Measurements from ENCODE around the gene PHIP. TPM values are rescaled to one million over a fixed set of nuclear protein-coding genes. Genes with fewer than 3 reads are reported as not detected.
A peak's percentile ranks its signal among the peaks of the same experiment; 100 is the strongest.

Gene PHIP
- total and polyA plus RNA-seq, 9 of the 15 experiments (the other 6 are each of a cell fraction or from before 2014, with no cell fraction given) = 8.1 to 36.3 (median 16.5) TPM

DNA sequence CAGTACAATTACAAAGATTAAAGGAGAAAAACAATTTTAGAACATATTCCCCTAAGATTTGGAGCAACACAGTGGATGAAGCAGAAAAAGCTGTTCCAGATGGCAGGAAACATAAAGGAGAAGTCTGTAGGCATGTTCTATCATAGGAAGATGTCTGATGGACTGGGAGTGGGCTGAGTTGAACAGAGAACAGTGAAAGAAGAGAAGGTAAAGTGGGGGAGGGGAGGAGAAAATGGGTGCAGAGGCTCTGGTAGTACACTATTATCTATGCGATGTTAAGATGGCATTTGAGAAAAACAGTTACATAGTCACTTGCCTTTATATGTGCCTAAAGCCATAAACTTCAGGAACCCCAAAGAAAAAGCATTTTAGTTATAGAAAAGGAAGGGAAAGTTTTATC, 4.2 kb upstream of the PHIP start:
- Histone ChIP-seq H3K4me2 (ENCODE audit: insufficient read depth, low read length) (no peak overlapping the region), H3K9me3 (replicated peaks; ENCODE audit: control insufficient read depth, insufficient read depth, low read depth, low read length) (no peaks in the 10 kb centered on the region), H3K27ac (ENCODE audit: extremely low read depth, low read depth, low read length) (no peak overlapping the region), H4K20me1 (replicated peaks; ENCODE audit: control insufficient read depth, insufficient read depth, low read length) (no peaks in the 10 kb centered on the region), H3K79me2 (ENCODE audit: control insufficient read depth, insufficient read depth, low read length) (peaks cover 17% of the 10 kb centered on the region), H3K4me3 (no peak overlapping the region), H3K27me3 (ENCODE audit: control insufficient read depth in 2 of 2, insufficient read depth in 2 of 2, low read length in 2 of 2) (no peaks in the 10 kb centered on the region), H3K9me1 (ENCODE audit: control insufficient read depth, insufficient read depth, low read length) (no peaks in the 10 kb centered on the region), H3K36me3 (ENCODE audit: control insufficient read depth, insufficient read depth, low read length) (no peaks in the 10 kb centered on the region), H2AFZ (ENCODE audit: low read depth, low read length) (no peak overlapping the region), H3K9ac (ENCODE audit: insufficient read depth in 1 of 2, low read depth in 2 of 2, low read length in 2 of 2) (no peak overlapping the region), H3K4me1 (replicated peaks in 1 of 2; ENCODE audit: control insufficient read depth in 2 of 2, insufficient read depth in 2 of 2, low read length in 2 of 2) (peaks cover 0 to 9% of the 10 kb centered on the region in 2 experiments; a peak in 3 of 5 replicates)
- 0% methylated on average over 1 of the region's 1 CpG for WGBS (ENCODE audit: insufficient coverage, low coverage, missing lambda C conversion rate)
- ChIA-PET CTCF (ENCODE audit: low intra/inter-chr PET ratio) (no interaction called here), POLR2A (no interaction called here)
- ATAC-seq = peak; percentile 6; the same call in 1 of the 3 replicates
- BruUV-seq (replicated peaks) = no TSS peak
- peak in 1 of 4 experiments; percentile 38 for DNase-seq (ENCODE audit: extremely low read depth in 1 of 4, low spot score in 3 of 4)
- intact Hi-C loops (cut with micrococcal nuclease) = no loop called here
- no peak for FAIRE-seq
- 0 out of 4 replicates have a peak, but pooled peaks of 1 of the 2 experiments have one; percentile 3 for TF ChIP-seq MNT (conservative IDR thresholded peaks at IDR 0.05)
- no peak for TF ChIP-seq ZNF121 (CRISPR knock-in tag; conservative IDR thresholded peaks at IDR 0.05)
- TF ChIP-seq XRCC5 (IDR thresholded peaks at IDR 0.05; ENCODE audit: low read depth, low read length) = no peak
- TF ChIP-seq KDM2B (CRISPR knock-in tag; IDR thresholded peaks at IDR 0.05) = no peak
- in situ Hi-C loops (cut with MboI) = no loop called here

DNA sequence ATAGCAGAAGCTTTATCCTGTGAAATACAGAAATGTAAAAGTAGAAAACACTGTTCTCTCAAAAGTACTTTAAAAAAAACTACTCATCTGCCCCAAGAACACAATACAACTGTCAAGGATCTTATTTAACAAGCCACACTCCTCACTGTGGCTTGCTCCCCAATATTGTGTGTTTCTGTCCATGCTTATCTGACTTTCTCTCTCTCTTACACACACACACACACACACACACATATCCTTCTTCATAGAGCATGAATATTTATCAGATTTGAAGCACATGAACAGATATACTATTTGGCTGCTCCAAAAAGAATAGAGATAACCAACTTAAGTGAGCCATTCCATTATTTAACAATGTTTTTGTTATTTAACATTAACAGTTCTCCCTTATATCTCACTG, 3.6 kb upstream of the PHIP start:
- ATAC-seq (0 out of 3 replicates have a peak, but pooled peaks have one; percentile 1), FAIRE-seq (no peak), DNase-seq (ENCODE audit: extremely low read depth in 1 of 4, low spot score in 3 of 4) (peak in 1 of 4 experiments; percentile 26)
- no peak overlapping the region for H3K9ac ChIP-seq (ENCODE audit: insufficient read depth in 1 of 2, low read depth in 2 of 2, low read length in 2 of 2)
- intact Hi-C loops (cut with micrococcal nuclease) = no loop called here
- POLR2A ChIA-PET = no interaction called here
- no peaks in the 10 kb centered on the region for H3K9me3 ChIP-seq (replicated peaks; ENCODE audit: control insufficient read depth, insufficient read depth, low read depth, low read length)
- no TSS peak for BruUV-seq (replicated peaks)
- no peaks in the 10 kb centered on the region for H3K9me1 ChIP-seq (ENCODE audit: control insufficient read depth, insufficient read depth, low read length)
- no peak overlapping the region for H3K4me2 ChIP-seq (ENCODE audit: insufficient read depth, low read length)
- peaks cover 0 to 9% of the 10 kb centered on the region in 2 experiments; a peak in 3 of 5 replicates for H3K4me1 ChIP-seq (replicated peaks in 1 of 2; ENCODE audit: control insufficient read depth in 2 of 2, insufficient read depth in 2 of 2, low read length in 2 of 2)
- CTCF ChIA-PET (ENCODE audit: low intra/inter-chr PET ratio) = no interaction called here
- in situ Hi-C loops (cut with MboI) = no loop called here
- no peak overlapping the region for H3K4me3 ChIP-seq
- no peak overlapping the region for H3K27ac ChIP-seq (ENCODE audit: extremely low read depth, low read depth, low read length)
- peaks cover 24% of the 10 kb centered on the region for H3K79me2 ChIP-seq (ENCODE audit: control insufficient read depth, insufficient read depth, low read length)
- no peaks in the 10 kb centered on the region for H3K27me3 ChIP-seq (ENCODE audit: control insufficient read depth in 2 of 2, insufficient read depth in 2 of 2, low read length in 2 of 2)
- H3K36me3 ChIP-seq (ENCODE audit: control insufficient read depth, insufficient read depth, low read length) = no peaks in the 10 kb centered on the region
- no peaks in the 10 kb centered on the region for H4K20me1 ChIP-seq (replicated peaks; ENCODE audit: control insufficient read depth, insufficient read depth, low read length)
- peak overlapping the region; percentile 19; the same call in 1 of the 2 replicates for H2AFZ ChIP-seq (ENCODE audit: low read depth, low read length)
- TF ChIP-seq SMARCA4 (IDR thresholded peaks at IDR 0.05) (peak; percentile 38; the same call in 1 of the 2 replicates), ELK3 (CRISPR knock-in tag; IDR thresholded peaks at IDR 0.05) (no peak), RBM14 (IDR thresholded peaks at IDR 0.05; ENCODE audit: borderline replicate concordance, insufficient read depth, low read depth, low read length) (no peak), L3MBTL2 (IDR thresholded peaks at IDR 0.05) (no peak), ARID1B (IDR thresholded peaks at IDR 0.05) (peak; percentile 30; the same call in 1 of the 2 replicates)
- TF ChIP-seq, protein P1, sequence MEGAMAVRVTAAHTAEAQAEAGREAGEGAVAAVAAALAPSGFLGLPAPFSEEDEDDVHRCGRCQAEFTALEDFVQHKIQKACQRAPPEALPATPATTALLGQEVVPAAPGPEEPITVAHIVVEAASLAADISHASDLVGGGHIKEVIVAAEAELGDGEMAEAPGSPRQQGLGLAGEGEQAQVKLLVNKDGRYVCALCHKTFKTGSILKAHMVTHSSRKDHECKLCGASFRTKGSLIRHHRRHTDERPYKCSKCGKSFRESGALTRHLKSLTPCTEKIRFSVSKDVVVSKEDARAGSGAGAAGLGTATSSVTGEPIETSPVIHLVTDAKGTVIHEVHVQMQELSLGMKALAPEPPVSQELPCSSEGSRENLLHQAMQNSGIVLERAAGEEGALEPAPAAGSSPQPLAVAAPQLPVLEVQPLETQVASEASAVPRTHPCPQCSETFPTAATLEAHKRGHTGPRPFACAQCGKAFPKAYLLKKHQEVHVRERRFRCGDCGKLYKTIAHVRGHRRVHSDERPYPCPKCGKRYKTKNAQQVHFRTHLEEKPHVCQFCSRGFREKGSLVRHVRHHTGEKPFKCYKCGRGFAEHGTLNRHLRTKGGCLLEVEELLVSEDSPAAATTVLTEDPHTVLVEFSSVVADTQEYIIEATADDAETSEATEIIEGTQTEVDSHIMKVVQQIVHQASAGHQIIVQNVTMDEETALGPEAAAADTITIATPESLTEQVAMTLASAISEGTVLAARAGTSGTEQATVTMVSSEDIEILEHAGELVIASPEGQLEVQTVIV (CRISPR knock-in tag; IDR thresholded peaks at IDR 0.05; ENCODE audit: borderline replicate concordance) = no peak

Data from K562 (cell line).